ENCODE data around the gene TTC19.
A peak's percentile ranks its signal among the peaks of the same experiment; 100 is the strongest.
"Not testable (repeated sequence)": the region's sequence is repeated elsewhere in the genome, so short reads cannot be mapped to it uniquely, and the experiment has no call there.

The TTC19 gene

DNA sequence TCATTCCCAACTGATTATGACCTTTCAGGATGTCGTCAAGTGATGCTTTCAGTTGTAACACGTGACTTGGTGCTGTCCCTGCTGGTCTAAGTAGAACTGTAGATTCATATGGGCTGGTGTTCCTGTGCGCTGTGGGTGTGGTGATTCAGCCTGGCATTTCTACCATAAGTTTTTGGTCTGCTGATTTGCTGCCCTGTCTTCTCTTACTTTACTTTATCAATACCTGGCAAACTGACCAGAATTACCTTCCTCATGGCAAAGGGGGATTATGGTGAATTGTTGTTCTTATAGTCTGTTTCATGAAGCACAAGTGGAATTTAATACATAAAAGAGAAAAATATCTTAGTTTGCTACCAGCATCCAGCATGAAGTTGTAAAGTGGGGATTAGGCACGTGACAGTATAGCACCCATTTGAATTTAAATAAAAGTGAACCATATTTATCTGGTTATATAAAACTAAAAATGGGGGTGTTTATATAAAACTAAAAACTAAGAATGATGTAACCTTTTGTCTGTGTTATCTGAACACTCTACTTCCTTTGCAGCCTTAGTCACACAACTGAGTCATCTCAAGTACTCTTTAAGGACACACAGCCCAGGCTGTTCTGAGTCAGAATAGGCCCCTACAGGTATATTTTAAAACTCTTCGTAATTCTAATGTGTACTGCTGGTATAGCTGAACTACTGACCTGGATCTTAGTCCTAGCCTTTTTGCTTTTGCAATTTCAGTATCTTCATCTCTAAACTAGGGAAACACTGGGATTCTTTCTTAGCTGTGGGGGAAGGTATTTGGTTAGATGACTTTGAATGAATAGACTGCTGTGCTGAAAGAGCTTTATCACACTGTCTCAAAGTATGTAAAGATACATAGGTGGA is 28.3 kb downstream of the TTC19 start:
- peak; percentile 21 for DNase-seq (ENCODE audit: low spot score)

DNA sequence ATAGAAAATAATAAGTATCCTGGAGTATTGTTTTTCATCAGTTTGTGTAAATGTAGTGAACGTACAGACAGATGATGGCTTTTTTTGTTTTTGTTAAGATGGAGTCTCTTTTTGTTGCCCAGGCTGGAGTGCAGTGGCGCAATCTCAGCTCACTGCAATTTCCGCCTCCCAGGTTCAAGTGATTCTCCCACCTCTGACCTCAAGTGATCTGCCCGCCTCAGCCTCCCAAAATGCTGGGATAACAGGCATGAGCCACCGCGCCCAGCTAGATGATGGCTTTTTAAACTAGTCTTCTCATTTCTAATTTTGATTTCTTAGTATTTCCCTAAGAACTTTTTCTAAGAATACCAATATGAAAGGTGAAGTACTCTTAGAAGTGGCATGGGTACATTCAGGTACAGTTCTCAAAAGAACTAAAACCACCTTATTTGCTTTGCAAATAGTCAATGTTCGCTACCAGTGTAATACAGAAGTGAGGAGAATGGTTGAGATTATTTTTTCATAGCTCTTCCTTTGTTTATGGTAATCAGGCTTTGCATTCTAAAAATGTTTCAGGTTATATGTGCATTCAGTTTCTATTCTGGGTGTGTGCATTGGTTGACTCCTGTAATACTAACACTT is 34.2 kb downstream of the TTC19 start:
- DNase-seq (ENCODE audit: low spot score): no peak

DNA sequence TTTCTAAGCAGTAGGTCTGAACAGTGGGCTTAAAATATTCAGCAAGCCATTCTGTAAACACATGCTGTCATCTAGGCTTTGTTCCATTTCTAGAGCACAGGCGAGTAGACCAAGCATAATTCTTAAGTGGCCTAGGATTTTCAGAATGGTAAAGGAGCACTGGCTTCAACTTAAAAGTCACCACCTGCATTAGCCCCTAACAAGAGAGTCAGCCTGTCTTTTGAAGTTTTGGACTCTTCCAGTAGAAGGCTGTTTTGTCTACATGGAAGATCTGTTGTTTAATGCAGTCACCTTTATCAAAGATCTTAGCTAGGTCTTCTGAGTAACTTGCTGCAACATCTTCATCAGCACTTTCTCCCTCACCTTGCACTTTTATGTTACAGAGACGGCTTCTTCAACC is 36.6 kb downstream of the TTC19 start:
- no peak for DNase-seq (ENCODE audit: low spot score)

DNA sequence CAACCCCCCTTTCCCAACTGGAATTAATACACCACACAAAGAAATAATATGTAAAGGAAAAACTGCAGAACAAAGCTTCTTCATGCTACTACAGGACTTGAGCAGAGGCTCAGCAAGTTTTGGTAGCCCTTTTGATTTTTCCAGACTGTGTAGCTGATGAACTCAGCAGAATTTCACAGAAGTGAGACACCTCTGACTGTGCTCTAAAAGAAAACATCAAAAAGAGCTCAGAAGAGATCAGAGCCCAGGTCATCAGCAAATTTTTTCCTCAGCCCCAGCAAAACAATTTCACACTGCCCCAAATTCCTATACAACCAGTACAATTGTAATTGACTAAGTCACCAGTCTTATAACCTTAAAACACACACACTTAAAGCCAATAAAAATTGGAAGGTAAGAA is 38.0 kb downstream of the TTC19 start:
- no peak for DNase-seq (ENCODE audit: low spot score)

DNA sequence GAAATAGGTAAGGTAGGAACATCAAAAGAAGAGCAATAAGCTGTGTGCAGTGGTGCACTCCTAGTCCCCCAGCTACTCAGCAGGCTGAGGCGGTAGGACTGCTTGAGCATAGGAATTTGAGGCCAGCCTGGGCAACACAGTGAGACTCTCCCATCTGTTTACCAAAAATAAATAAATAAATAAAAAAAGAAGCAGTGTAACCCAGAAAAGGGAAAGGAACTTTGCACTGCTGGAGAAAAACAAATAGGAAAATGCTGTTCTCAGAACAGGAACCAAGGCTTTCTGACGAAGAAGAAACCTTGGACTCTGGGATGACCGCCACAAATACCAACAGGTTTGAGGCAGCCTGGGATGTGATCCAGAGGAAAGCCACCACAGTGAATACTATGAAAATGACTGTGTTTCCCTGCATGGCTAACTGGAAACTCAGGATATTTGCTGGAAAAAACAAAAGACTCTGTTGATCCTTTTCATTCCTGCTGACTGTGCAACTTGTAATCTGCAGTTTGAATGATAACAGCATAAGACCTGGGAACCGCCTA is 41.2 kb downstream of the TTC19 start:
- DNase-seq (ENCODE audit: low spot score): no peak

DNA sequence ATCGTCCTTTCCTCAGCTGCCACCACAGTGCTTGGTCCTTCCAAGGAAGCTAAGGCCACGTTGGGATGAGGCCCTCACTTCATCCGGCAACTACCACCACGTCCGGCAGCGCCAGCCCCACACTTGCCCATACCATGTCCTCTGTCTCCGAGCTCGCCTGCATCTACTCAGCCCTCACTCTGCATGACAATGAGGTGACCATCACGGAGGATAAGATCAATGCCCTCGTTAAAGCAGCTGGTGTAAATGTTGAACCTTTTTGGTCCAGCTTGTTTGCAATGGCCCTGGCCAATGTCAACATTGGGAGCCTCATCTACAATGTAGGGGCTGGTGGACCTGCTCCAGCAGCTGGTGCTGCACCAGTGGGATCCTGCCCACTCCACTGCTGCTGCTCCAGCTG is 44.9 kb downstream of the TTC19 start:
- no peak for DNase-seq (ENCODE audit: low spot score)

DNA sequence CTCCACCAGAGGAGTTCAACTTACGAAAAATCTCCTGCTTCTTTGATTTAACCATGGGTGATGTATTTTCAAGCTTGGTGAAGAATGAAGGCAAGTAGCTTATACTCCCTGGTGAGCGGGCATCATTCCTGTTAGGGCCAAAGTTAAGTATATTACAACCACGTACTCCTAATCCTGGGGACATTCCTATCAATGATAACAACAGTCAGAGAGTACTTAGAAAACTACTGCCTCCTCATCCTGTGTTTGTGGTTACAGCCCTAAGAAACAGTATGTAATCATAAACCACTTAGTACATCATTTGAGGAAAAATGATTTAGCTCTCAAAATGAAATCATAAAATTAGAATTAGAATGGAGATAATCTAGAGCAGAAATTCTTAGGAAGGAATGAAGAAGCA is 47.3 kb downstream of the TTC19 start:
- no peak for DNase-seq (ENCODE audit: low spot score)

DNA sequence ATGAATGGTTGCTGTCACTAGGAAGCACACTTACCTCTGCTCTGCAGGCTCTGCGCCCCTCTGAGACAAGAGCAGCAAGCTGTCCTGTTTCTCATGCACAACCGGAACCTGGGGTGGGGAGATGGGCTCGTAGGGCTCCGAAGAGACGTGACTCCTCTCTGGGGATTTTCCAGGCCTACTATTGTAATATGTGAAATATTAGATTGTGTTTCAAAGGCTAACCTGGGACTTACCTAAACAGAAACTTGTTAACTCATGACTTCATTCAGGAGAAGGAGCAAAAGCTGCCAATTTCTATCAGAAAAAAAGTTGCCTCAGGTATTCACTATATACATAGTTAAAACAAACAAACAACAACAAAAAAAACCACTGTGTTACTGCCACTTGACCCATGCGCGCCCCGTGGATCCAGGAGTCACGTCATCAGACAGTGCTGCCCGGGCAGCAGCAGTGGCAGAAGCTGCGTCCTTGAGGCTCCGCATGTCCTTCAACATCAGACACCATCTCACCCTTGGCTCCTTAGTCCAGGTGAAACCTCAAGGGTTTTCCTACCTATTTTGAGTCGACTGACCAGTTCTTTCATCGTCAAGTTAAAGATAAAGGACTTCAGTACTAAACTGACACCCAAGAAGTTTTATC is 49.3 kb downstream of the TTC19 start:
- no peak for DNase-seq (ENCODE audit: low spot score)

DNA sequence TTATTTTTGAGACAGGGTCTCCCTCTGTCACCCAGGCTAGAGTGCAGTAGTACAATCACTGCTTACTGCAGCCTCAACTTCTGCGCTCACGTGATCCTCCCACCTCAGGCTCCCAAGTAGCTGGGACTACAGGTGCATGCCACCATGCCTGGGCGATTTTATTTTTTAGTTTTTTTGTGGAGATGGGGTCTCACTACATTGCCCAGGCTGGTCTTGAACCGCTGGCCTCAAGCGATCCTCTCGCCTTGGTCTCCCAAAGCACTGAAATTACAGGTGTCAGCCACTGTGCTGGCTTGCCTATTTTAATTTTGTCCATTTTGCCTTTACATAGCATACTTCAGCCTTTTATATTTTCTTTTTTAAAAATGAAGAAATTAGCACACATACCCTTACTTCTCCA is 51.2 kb downstream of the TTC19 start:
- no peak for DNase-seq (ENCODE audit: low spot score)

DNA sequence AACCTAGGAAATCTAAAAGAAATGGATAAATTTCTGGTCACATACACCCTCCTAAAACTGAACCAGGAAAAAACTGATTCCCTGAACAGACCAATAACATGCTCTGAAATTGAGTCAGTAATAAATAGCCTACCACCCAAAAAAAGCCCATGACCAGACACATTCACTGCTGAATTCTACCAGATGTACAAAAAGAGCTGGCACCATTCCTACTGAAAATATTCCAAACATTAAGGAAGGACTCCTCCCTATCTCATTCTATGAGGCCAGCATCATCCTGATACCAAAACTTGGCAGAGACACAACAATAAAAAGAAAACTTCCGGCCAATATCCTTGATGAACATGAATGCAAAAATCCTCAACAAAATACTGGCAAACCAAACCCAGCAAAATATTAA is 52.9 kb downstream of the TTC19 start:
- no peak for DNase-seq (ENCODE audit: low spot score)

DNA sequence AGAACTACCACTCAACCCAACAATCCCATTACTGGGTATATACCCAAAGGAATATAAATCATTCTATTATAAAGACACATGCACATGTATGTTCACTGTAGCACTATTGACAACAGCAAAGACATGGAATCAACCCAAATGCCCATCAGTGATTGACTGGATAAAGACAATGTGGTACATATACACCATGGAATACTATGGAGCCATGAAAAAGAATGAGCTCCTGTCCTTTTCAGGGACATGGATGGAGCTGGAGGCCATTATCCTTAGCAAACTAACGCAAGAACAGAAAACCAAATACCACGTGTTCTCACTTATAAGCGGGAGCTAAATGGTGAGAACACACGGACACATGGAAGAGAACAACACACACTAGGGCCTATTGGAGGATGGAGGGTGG is 55.5 kb downstream of the TTC19 start:
- DNase-seq (ENCODE audit: low spot score): not testable (repeated sequence)

DNA sequence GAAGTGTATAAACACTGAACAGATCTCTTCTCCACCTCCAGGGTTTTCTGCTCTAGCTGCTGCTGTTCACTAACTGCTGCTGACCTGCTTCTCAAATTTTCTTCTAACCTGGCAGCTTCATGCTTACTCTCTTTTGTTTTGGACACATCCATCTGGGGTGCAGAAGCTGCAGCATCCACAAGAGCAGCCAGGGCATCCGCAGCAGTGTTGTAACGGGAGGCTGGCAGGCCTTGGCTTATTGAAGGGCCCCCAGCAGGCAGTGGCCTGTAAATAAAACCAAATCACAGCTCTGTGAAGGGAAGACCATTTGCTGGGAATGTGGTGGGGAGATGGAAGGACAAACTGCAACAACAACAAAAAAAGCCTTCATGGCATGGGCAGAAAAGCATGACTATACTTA is 62.0 kb downstream of the TTC19 start:
- DNase-seq (ENCODE audit: low spot score): no peak

DNA sequence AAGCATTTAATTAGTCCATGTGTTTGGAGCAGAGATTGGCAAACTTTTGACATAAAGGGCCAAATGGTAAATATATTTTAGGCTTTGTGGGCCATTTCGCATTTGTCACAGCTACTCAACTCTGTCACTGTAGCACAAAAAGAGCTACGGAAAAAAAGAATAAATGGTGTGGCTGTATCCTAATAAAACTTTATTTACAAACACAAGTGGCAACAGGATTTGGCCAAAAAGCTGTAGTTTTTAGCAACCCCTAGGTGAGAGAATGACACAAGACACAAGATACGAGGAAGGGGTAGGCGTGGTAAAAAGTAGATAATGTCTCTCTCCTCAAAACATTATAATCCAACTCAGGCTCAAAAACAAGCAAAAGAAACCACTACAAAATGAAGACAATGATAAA is 66.5 kb downstream of the TTC19 start:
- DNase-seq (ENCODE audit: low spot score): no peak

DNA sequence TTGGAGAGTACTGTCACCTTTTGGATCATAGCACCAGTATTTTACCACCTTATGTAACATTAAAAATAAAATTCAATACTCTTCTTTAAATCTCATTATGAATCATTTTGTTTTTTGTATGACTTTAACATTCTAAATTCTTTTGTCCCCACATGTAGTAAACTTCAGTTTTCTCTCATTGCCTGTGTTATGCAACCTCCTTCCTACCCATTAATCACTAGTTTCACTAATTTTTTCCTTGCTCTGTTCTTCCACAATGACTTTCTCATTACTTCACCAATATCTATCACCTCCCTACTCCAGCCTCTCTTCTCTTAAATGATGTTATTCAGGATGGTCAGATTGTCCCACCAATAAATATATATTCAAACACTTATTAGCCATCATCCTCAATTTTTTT is 68.7 kb downstream of the TTC19 start:
- DNase-seq (ENCODE audit: low spot score): no peak

DNA sequence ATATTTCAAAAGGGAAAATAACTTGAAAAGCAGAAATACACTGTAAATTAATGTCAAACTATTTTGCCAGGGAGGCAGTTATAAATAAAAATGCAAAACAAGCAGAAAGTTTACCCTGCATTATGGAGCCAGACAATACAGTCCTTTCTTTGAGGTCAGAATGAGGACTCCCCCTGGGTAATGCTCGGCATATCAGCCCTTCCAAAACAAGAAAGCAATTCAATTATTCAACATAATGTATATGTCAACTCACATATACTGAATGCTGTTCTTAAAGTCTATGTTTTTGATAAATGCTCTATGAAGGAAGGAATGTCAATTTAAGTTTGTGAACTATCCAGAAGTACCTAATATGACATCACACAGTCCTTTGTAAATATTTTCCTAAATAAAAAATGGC is 72.4 kb downstream of the TTC19 start:
- no peak for DNase-seq (ENCODE audit: low spot score)

DNA sequence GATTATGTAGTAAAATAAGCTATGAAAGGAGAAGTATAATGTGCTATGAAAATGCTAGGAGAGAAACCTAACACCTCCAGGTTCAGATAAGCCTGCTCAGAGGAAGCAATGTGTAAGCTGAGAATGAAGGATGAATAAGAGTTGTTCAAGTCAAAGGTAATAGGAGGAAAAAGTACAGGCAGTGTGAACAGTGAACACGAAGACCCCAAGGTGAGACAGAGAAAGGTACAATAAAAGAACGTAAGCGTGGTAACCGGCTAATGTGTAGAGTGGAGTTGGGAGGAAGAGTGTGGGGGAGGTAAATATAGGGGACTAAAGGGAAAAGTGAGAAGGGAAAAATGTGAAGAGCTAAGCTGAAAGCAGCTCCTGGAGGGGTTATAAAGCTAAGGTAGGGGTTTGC is 74.2 kb downstream of the TTC19 start:
- no peak for DNase-seq (ENCODE audit: low spot score)

DNA sequence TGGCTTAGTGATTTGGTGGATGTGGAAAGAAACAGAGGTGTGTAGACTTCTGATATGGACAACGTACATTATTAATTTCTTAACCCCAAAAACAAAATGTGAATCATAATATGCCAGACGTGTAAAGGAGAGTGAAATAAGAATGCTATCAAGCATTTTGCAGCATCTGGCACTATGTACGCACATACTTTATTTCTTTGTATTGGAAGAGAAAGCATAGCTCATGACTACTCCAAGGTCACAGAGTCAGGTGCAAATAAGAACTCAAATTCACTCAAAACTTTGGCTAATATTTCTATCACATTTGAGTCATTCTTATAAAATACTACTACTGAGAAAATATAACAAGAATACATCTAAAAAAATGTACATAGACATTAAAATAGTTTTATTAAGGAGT is 74.8 kb downstream of the TTC19 start:
- DNase-seq (ENCODE audit: low spot score): no peak

DNA sequence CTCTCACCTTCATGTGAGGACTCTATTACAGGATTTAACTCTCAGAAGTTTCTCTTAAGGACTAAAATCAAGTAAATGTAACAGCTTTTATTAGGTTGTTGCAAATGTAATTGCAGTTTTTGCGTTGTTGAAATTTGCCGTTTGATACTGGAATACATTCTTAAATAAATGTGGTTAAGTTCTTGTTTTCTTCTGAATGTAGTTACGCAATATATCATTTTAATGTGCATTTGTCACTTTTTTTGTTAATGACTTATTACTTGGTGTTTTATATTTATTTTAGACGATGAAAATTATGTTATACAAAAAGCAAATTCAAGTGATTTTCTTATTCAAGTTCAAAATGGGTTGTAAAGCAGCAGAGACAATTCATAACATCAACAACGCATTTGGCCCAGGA is 76.3 kb downstream of the TTC19 start:
- no peak for DNase-seq (ENCODE audit: low spot score)

Data from hematopoietic multipotent progenitor cell treated with erythropoietin and hydrocortisone succinate and interleukin-3 and kit ligand, for 15 days (in vitro differentiated cells).